A673 (cell line): ENCODE data around the gene OR2F2.

Experiments used
- EZH2 ChIP-seq: fragments of 200-600 bp; sonication (generic); IDR thresholded peaks from 2 replicates; pipeline ENCODE4 v1.6.1; 2017; ENCODE audit warnings: borderline replicate concordance, low read depth, mild to moderate bottlenecking, mixed read lengths, antibody characterized with exemption, low read length; ENCODE audit not compliant: poor library complexity, severe bottlenecking
- TF ChIP-seq, protein P1 (sequence below): fragments of 300-800, 200-600 bp; sonication (generic); conservative IDR thresholded peaks from 2 replicates; pipeline ENCODE4 v1.5.1; 2017; ENCODE audit warnings: low read depth, mild to moderate bottlenecking, antibody characterized with exemption, low read length, moderate library complexity, mixed read lengths

DNA sequence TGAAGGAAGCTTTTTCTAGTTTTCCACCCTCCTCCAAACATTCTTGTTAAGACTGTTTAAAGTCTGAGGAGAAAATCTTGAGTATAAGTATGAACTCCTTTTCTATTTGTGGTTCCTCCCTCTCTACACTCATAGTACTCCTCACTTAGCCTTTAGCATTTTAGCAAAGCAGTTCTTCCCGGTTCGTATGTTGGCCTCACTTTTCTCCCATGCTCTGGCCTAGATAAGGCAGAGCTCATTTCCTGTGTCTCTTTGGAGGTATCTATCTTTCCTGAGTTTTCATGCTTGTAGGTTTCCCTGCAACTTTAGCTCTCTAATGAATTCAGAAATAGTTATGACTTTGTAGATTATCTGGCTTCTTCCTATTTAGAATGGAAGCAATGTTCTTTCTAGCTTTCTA lies 13.7 kb downstream of the OR2F2 start:
- TF ChIP-seq EZH2, result no peak
- TF ChIP-seq, protein P1, sequence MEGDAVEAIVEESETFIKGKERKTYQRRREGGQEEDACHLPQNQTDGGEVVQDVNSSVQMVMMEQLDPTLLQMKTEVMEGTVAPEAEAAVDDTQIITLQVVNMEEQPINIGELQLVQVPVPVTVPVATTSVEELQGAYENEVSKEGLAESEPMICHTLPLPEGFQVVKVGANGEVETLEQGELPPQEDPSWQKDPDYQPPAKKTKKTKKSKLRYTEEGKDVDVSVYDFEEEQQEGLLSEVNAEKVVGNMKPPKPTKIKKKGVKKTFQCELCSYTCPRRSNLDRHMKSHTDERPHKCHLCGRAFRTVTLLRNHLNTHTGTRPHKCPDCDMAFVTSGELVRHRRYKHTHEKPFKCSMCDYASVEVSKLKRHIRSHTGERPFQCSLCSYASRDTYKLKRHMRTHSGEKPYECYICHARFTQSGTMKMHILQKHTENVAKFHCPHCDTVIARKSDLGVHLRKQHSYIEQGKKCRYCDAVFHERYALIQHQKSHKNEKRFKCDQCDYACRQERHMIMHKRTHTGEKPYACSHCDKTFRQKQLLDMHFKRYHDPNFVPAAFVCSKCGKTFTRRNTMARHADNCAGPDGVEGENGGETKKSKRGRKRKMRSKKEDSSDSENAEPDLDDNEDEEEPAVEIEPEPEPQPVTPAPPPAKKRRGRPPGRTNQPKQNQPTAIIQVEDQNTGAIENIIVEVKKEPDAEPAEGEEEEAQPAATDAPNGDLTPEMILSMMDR, result no peak
